A549 (cell line): ENCODE measurements around the gene ATP10A. TPM values are rescaled to one million over a fixed set of nuclear protein-coding genes. Genes with fewer than 3 reads are reported as not detected.

ENCODE experiments used
- ATAC-seq, 2 experiments: fragments of 200-7000 bp in 1 of 2; fragments of >200 bp in 1 of 2; cut with Nextera tagmentation in 1 of 2; cut with Tn5 transposase in 1 of 2; 3 replicates each; pipeline versions ENCODE4 v1.8.0 to v1.9.1; 2018 to 2020; ENCODE audit warnings: mild to moderate bottlenecking in 1 of 2, moderate library complexity in 1 of 2
- CTCF ChIA-PET: fragments of 300-600 bp; sonication (Branson Sonifier 250); formaldehyde crosslinking; extraction: SDS; loops from one replicate; lab custom pipeline; 2021; ENCODE audit warnings: antibody characterized with exemption, inconsistent platforms; lab: Yijun Ruan, JAX
- POLR2A ChIA-PET: fragments of 350-600 bp; formaldehyde crosslinking; extraction: SDS; loops from one replicate; lab custom pipeline; 2021; ENCODE audit warnings: antibody characterized with exemption, inconsistent platforms; lab: Yijun Ruan, JAX
- DNase-seq, 2 experiments: peaks; one replicate each; pipeline versions ENCODE4 v3.0.0 to v3.0.0-alpha.2; 2011 to 2016; ENCODE audit warnings: low read depth in 1 of 2, low spot score in 1 of 2
- FAIRE-seq: peaks from 2 replicates; lab custom pipeline; 2011; peaks lifted over from hg19 to GRCh38; lab: Jason Lieb, UNC
- H3K27ac ChIP-seq, 2 experiments: fragments of >200 bp; sonication (Bioruptor Twin); formaldehyde crosslinking; 3 replicates each; pipeline ENCODE4 v1.5.1; 2016 to 2017
- H3K4me1 ChIP-seq: fragments of >200 bp; sonication (Bioruptor Twin); formaldehyde crosslinking; 3 replicates; pipeline ENCODE4 v1.6.1; 2016
- H3K4me2 ChIP-seq: fragments of >200 bp; sonication (Bioruptor Twin); formaldehyde crosslinking; 3 replicates; pipeline ENCODE4 v1.6.1; 2016
- H3K4me3 ChIP-seq: fragments of >200 bp; sonication (Bioruptor Twin); formaldehyde crosslinking; 3 replicates; pipeline ENCODE4 v1.5.1; 2016
- H3K9me3 ChIP-seq: fragments of >200 bp; sonication (Bioruptor Twin); formaldehyde crosslinking; 3 replicates; pipeline ENCODE4 v1.6.1; 2016
- ATOH8 ChIP-seq: fragments of 250-450 bp; sonication (Bioruptor Pico); IDR thresholded peaks from 2 replicates; pipeline ENCODE4 v1.5.0; 2020; ENCODE audit warnings: low read depth, mild to moderate bottlenecking, moderate library complexity
- BCL3 ChIP-seq: fragments of >200 bp; sonication (Bioruptor Twin); formaldehyde crosslinking; IDR thresholded peaks from 3 replicates; pipeline ENCODE4 v1.6.1; 2016
- CHD2 ChIP-seq: fragments of 150-350 bp; IDR thresholded peaks from 2 replicates; pipeline ENCODE4 v1.6.1; 2014; ENCODE audit warnings: low read length; ENCODE audit not compliant: partially characterized antibody
- ELK1 ChIP-seq: fragments of 150-350 bp; IDR thresholded peaks from 2 replicates; pipeline ENCODE4 v1.6.1; 2014; ENCODE audit warnings: low read depth, mild to moderate bottlenecking, low read length
- EP300 ChIP-seq, 2 experiments: fragments of >200 bp; sonication (Bioruptor Twin); formaldehyde crosslinking; IDR thresholded peaks; 2 replicates in 1 of 2; 3 replicates in 1 of 2; pipeline ENCODE4 v1.6.1; 2016 to 2017
- HDAC2 ChIP-seq: fragments of 200-600 bp; sonication (generic); IDR thresholded peaks from 2 replicates; pipeline ENCODE4 v1.6.1; 2016
- HES2 ChIP-seq: fragments of >200 bp; sonication (Bioruptor Twin); formaldehyde crosslinking; IDR thresholded peaks from 2 replicates; pipeline ENCODE4 v1.6.1; 2016
- HOXB5 ChIP-seq: fragments of 250-450 bp; sonication (Bioruptor Pico); IDR thresholded peaks from 2 replicates; pipeline ENCODE4 v1.5.0; 2020; ENCODE audit warnings: mild to moderate bottlenecking, moderate library complexity
- JUNB ChIP-seq: fragments of >200 bp; sonication (Bioruptor Twin); formaldehyde crosslinking; IDR thresholded peaks from 2 replicates; pipeline ENCODE4 v1.6.1; 2016
- KDM5A ChIP-seq: fragments of 200-600 bp; sonication (generic); IDR thresholded peaks from 2 replicates; pipeline ENCODE4 v1.6.1; 2016; ENCODE audit warnings: antibody characterized with exemption, mild to moderate bottlenecking
- MYC ChIP-seq: IDR thresholded peaks from 2 replicates; pipeline ENCODE4 v1.6.1; 2012; ENCODE audit warnings: mild to moderate bottlenecking, inconsistent platforms, low read length, improper control_type of control experiment, borderline replicate concordance
- NPAS2 ChIP-seq: fragments of 250-450 bp; sonication (Bioruptor Pico); IDR thresholded peaks from 2 replicates; pipeline ENCODE4 v1.8.0; 2022; ENCODE audit warnings: mild to moderate bottlenecking, moderate library complexity, borderline replicate concordance
- PHF8 ChIP-seq: fragments of 200-600 bp; sonication (generic); IDR thresholded peaks from 2 replicates; pipeline ENCODE4 v1.6.1; 2016; ENCODE audit warnings: low read depth, mild to moderate bottlenecking, antibody characterized with exemption, moderate library complexity, borderline replicate concordance
- REST ChIP-seq: fragments of 200-600 bp; sonication (generic); IDR thresholded peaks from 2 replicates; pipeline ENCODE4 v1.6.1; 2016; ENCODE audit warnings: antibody characterized with exemption, mild to moderate bottlenecking, moderate library complexity
- USF2 ChIP-seq: fragments of 450-650 bp; IDR thresholded peaks from 2 replicates; pipeline ENCODE4 v1.6.1; 2014; ENCODE audit warnings: antibody characterized with exemption
- ZC3H11A ChIP-seq: fragments of 450-650 bp; IDR thresholded peaks from 2 replicates; pipeline ENCODE4 v1.6.1; 2014; ENCODE audit warnings: antibody characterized with exemption, mild to moderate bottlenecking
- ZFP36 ChIP-seq: fragments of 450-650 bp; IDR thresholded peaks from 2 replicates; pipeline ENCODE4 v1.6.1; 2014; ENCODE audit warnings: borderline replicate concordance; ENCODE audit not compliant: partially characterized antibody
- ZSCAN20 ChIP-seq: fragments of 250-450 bp; sonication (Bioruptor Pico); IDR thresholded peaks from 2 replicates; pipeline ENCODE4 v1.8.0; 2022; ENCODE audit warnings: mild to moderate bottlenecking, moderate library complexity
- WGBS: methylation state at CpG from one replicate; pipeline ENCODE4 v1.1.6; 2017; ENCODE audit errors: missing lambda C conversion rate; 5-methylcytosine and 5-hydroxymethylcytosine counted together
- polyA plus RNA-seq, 4 experiments: library from polyadenylated mRNA; depleted of rRNA in 3 of 4; stranded (reverse); fragments of >200 nt; fragmentation: RNase III in 1 of 4; extraction: RNeasy Plus Mini Kit Qiagen cat#74134 plus additional on column Dnase treatment in 1 of 4; gene quantifications; 2 replicates in 3 of 4; 3 replicates in 1 of 4; pipeline ENCODE4 v1.2.3, GENCODE V29; 2011 to 2017

ATP10A gene
- polyA plus RNA-seq, 2 of the 4 experiments (the other 2 are of a cell fraction): 5.9 to 7.6 TPM

- TF ChIP-seq REST (no peak), ZFP36 (no peak), MYC (no peak), EP300 (IDR thresholded peaks at IDR 0.05) (no peak)
Observed at GRCh38 chr15:25797936-25798901, 64.9 kb downstream of the ATP10A start (continued).

GRCh38 chr15:25797511-25797935 is 65.6 kb downstream of the ATP10A start:
- no peak overlapping the region for H3K4me2 ChIP-seq
- no peaks in the 10 kb centered on the region for H3K9me3 ChIP-seq
- no peak for FAIRE-seq
- H3K4me1 ChIP-seq: no peaks in the 10 kb centered on the region
- TF ChIP-seq JUNB (no peak), PHF8 (no peak), USF2 (no peak), KDM5A (no peak)
- 92% methylated on average over 2 of the region's 8 CpGs for WGBS
- CTCF ChIA-PET: interaction anchor here (0.8 kb wide), 1 partner anchor 136 kb away, joined by 3 read pairs; no protein-coding TSS in a partner anchor
- no peak for DNase-seq
- ATAC-seq: no peak
- H3K4me3 ChIP-seq: no peak overlapping the region
- H3K27ac ChIP-seq: no peak overlapping the region
- POLR2A ChIA-PET: no interaction called here

- DNase-seq (no peak), ATAC-seq (no peak), FAIRE-seq (no peak)
- Histone ChIP-seq H3K4me1 (no peaks in the 10 kb centered on the region), H3K4me3 (no peak overlapping the region), H3K9me3 (no peaks in the 10 kb centered on the region), H3K4me2 (no peak overlapping the region), H3K27ac (no peak overlapping the region)
- TF ChIP-seq BCL3: no peak
- no peak for TF ChIP-seq PHF8
- TF ChIP-seq ELK1: no peak
- no peak for TF ChIP-seq HDAC2
- no peak for TF ChIP-seq HES2
- TF ChIP-seq ZSCAN20 (CRISPR knock-in tag): no peak
- no peak for TF ChIP-seq NPAS2 (CRISPR knock-in tag)
- TF ChIP-seq CHD2: no peak
- no peak for TF ChIP-seq JUNB
- TF ChIP-seq ZC3H11A: no peak
- TF ChIP-seq ATOH8 (CRISPR knock-in tag): no peak
- TF ChIP-seq HOXB5 (CRISPR knock-in tag): no peak
- WGBS: 92% methylated on average over 4 of the region's 4 CpGs
- CTCF ChIA-PET: interaction anchor here (1.2 kb wide), 1 partner anchor 137 kb away, joined by 5 read pairs; no protein-coding TSS in a partner anchor
- POLR2A ChIA-PET: no interaction called here
Observed at GRCh38 chr15:25797035-25797434, 66.1 kb downstream of the ATP10A start.
